Activated CD8-positive, alpha-beta T cell treated with anti-CD3 and anti-CD28 coated beads, Interleukin-2, amount 10 ng/mL, durations not matched to agents 7 days and 5 days (primary cell): ENCODE data around the gene ITPK1. TPM values are rescaled to one million over a fixed set of nuclear protein-coding genes. Genes with fewer than 3 reads are reported as not detected.

Experiments used
- ATAC-seq: fragments of 150-1000 bp; cut with Tn5 transposase; one replicate; pipeline ENCODE4 v1.10.0; 2021; ENCODE audit warnings: moderate library complexity
- CTCF ChIA-PET: fragments of 350-600 bp; sonication (Branson Sonifier 250); formaldehyde crosslinking; loops from one replicate; lab custom pipeline; 2021; ENCODE audit warnings: antibody characterized with exemption; lab: Charles Lee
- POLR2A ChIA-PET: fragments of 350-600 bp; sonication (Branson Sonifier 250); formaldehyde crosslinking; loops from one replicate; lab custom pipeline; 2021; ENCODE audit warnings: antibody characterized with exemption; lab: Charles Lee
- DNase-seq: peaks from one replicate; pipeline ENCODE4 v3.0.0-alpha.2; 2020
- H3K27ac Mint-ChIP-seq: one replicate; pipeline ENCODE4 v1.8.0; 2021; ENCODE audit warnings: mild to moderate bottlenecking, mixed read lengths
- H3K27me3 Mint-ChIP-seq: one replicate; pipeline ENCODE4 v1.8.0; 2021; ENCODE audit warnings: low read depth, mixed read lengths
- H3K36me3 Mint-ChIP-seq: one replicate; pipeline ENCODE4 v1.8.0; 2021; ENCODE audit warnings: low read depth, mixed read lengths
- H3K4me1 Mint-ChIP-seq: one replicate; pipeline ENCODE4 v1.8.0; 2021; ENCODE audit warnings: low read depth, mixed read lengths
- H3K4me3 Mint-ChIP-seq: one replicate; pipeline ENCODE4 v1.8.0; 2021; ENCODE audit warnings: mild to moderate bottlenecking, mixed read lengths
- H3K9me3 Mint-ChIP-seq: one replicate; pipeline ENCODE4 v1.8.0; 2022; ENCODE audit warnings: mixed read lengths; ENCODE audit not compliant: insufficient read depth
- total RNA-seq, 2 experiments: library from RNA; stranded (reverse); gene quantifications; one replicate each; pipeline ENCODE4 v1.2.3, GENCODE V29; 2021

The ITPK1 gene
- total RNA-seq, 2 experiments from 2014 or later: 103 to 107 TPM

DNA sequence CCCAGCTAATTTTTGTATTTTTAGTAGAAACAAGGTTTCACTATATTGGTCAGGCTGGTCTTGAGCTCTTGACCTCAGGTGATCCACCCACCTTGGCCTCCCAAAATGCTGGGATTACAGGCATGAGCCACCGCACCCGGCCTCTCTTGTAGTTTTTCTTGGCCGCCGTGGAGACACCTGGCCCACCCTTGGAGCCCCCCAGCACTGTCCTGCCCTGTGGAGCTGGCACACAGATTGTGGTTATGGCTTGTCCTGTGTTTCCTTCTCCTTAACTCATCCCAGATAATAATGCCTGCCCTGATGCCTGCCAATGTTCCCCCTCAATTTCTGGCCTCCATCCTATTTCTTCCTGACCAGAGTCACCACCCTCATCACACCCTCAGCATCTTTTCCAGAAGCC is 134.9 kb downstream of the ITPK1 start:
- ATAC-seq: no peak
- Mint-ChIP-seq H3K27ac (no peak overlapping the region), H3K4me3 (no peak overlapping the region), H3K27me3 (no peaks in the 10 kb centered on the region), H3K36me3 (peaks cover 89% of the 10 kb centered on the region), H3K4me1 (peaks cover 3% of the 10 kb centered on the region), H3K9me3 (peaks cover 11% of the 10 kb centered on the region)
- no peak for DNase-seq
- POLR2A ChIA-PET: no interaction called here
- CTCF ChIA-PET: no interaction called here

DNA sequence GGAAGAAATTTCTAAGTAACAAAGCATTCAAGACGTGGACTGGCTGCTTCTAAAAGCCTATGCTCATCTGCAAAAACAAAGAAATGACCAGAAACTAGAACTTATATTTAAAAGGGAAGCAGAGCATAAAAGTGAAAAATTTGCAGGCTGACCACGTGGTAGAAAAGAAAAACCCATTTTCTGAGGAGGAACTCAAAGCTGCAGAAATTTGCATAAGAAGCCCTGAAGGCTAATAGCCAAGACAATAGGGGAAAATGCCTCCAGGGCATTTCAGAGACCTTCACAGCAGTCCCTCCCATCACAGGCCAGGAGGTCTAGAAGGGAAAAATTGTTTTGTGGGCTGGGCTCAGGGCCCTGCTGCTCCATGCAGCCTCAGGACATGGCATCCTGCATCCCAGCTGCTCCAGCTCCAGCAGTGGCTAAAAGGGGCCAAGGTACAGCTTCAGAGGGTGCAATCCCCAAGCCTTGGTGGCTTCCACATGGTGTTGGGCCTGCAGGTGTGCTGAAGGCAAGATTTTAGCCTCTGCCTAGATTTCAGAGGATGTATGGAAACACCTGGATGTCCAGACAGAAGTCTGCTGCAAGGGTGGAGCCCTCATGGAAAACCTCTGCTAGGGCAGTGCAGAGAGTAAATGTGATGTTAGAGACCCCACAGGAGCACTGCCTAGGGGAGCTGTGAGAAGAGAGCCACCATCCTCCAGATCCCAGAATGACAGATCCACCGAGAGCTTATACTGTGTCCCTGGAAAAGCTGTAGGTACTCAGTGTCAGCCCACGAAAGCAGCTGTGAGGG is 137.3 kb downstream of the ITPK1 start:
- Mint-ChIP-seq H3K4me1 (peaks cover 3% of the 10 kb centered on the region), H3K27me3 (no peaks in the 10 kb centered on the region), H3K4me3 (no peak overlapping the region), H3K27ac (no peak overlapping the region), H3K9me3 (peaks cover 15% of the 10 kb centered on the region), H3K36me3 (peaks cover 92% of the 10 kb centered on the region)
- CTCF ChIA-PET: no interaction called here
- DNase-seq (no peak), ATAC-seq (no peak)
- POLR2A ChIA-PET: no interaction called here

DNA sequence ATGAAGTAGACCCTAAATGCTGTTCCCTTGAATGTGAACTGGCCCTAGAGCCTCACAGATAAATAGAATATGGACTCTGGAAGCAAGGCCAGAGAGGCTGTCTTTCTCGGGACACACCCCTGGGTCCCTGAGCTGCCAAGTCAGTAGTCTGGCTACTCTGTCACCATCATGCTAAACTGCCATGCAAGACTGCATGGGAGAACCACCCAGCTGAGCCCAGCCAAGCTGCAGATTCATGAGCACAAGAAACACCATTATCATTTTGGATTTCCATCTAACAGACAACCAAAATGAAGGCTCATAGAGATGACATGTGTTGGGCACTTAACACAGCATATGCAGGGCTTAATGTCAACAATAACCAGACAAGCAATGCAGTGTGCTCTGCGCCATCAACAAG is 139.5 kb downstream of the ITPK1 start:
- ATAC-seq (no peak), DNase-seq (no peak)
- ChIA-PET POLR2A (no interaction called here), CTCF (no interaction called here)
- Mint-ChIP-seq H3K27me3 (no peaks in the 10 kb centered on the region), H3K4me1 (no peaks in the 10 kb centered on the region), H3K9me3 (peaks cover 15% of the 10 kb centered on the region), H3K27ac (no peak overlapping the region), H3K4me3 (no peak overlapping the region), H3K36me3 (peaks cover 81% of the 10 kb centered on the region)

DNA sequence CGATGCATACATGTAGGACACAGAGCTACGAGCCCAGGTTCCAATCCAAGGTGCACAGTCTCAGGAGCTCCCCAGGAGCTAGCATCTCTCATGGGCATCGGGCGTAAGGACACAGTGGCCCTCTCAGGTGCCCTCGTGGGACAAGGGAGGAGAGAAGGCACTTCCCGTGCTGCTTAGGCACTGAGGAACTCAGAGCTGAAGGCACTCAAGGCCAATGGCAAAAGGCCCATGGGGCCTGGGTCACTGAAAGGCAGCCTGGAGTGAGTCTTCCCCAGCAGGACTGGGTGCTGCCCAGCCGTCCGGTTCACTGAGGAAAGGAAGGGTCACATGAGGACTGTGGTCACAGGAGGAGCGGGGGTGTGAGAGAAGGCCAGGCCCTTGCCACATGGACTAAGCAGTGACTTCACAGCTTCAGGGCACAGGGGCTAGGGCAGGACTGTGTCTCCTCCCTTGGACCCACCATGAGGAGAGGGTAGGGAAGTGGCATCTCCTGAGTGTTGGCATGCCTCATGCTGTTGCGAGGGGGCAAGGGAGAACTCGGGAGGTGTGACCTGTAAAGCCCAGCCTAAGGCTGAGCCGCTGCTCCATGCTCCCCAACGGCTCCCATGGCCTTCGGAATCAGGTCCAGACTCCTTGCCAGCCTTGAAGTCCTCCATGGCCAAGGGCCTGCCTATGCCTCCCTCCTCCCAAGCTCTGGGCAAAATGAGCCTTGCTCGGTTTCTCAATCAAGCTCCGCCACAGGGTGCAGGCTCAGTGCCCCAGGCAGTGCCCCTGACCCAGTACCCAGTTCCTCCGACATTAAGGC is 141.0 kb downstream of the ITPK1 start:
- no peak overlapping the region for H3K4me3 Mint-ChIP-seq
- ChIA-PET POLR2A (no interaction called here), CTCF (interaction anchor here (1.1 kb wide), 1 partner anchor 23 kb away, joined by 3 read pairs; no protein-coding TSS in a partner anchor)
- ATAC-seq: no peak
- no peaks in the 10 kb centered on the region for H3K27me3 Mint-ChIP-seq
- no peak for DNase-seq
- H3K36me3 Mint-ChIP-seq: peaks cover 67% of the 10 kb centered on the region
- H3K27ac Mint-ChIP-seq: no peak overlapping the region
- H3K4me1 Mint-ChIP-seq: no peaks in the 10 kb centered on the region
- H3K9me3 Mint-ChIP-seq: peaks cover 15% of the 10 kb centered on the region

DNA sequence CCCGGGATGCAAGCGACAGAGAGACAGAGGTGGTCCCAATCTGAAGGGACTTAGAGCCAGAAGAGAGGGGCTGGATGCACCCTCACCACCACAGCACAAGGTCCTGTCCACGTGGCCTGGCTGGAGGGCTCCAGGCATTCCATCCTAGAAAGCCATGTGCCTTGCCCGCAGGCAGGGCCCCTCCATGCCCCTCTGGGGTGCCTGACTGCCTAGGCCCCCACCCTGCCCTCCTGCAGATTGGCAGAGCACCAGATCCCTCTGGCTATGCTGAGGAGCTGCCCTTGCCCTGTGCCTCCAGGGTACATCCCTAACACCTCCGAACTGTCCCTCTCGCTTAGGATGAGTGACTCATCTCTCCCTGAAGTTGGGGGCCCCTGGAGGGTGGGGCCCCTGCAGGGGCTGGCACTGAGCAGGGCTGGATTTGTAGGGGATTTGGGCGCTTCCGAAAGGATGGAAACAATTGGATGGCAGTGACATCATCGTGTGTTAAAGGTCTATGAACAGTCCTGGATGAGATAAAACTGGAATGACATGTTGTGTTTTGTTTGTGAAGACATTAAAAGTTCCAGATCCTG is 141.8 kb downstream of the ITPK1 start:
- Mint-ChIP-seq H3K27ac (no peak overlapping the region), H3K9me3 (peaks cover 15% of the 10 kb centered on the region), H3K36me3 (peaks cover 60% of the 10 kb centered on the region), H3K4me1 (no peaks in the 10 kb centered on the region), H3K4me3 (no peak overlapping the region), H3K27me3 (no peaks in the 10 kb centered on the region)
- no peak for DNase-seq
- CTCF ChIA-PET: no interaction called here
- POLR2A ChIA-PET: no interaction called here
- ATAC-seq: no peak

DNA sequence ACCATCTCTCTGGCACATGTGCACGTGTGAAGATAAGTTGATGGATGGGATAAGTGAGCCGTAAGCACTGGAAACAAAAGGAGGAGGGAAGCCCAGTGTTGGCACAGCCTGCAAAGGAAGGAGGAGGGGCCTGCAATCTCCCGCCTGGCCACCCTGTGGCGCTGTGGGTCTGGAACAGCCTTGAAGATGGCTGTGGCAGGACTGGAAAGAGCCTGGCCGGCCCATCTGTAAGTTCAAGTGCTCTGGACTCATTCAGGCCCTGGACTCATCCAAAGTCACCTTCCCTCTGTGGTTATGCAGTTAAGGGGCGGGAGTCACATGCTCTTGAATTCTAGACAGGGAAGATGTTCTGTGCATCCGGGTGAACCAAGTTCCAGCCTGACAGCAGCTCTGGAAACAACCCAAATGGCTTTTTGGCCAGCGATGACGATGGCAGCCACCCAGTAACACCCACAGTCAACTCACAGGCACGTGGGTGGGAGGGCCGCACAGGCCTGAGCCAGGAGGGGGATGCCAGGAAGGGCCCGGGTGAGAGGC is 142.4 kb downstream of the ITPK1 start:
- no peak overlapping the region for H3K27ac Mint-ChIP-seq
- no peaks in the 10 kb centered on the region for H3K4me1 Mint-ChIP-seq
- no peak for ATAC-seq
- no peak overlapping the region for H3K4me3 Mint-ChIP-seq
- no peaks in the 10 kb centered on the region for H3K27me3 Mint-ChIP-seq
- POLR2A ChIA-PET: no interaction called here
- CTCF ChIA-PET: no interaction called here
- peak; percentile 52 for DNase-seq
- peaks cover 15% of the 10 kb centered on the region for H3K9me3 Mint-ChIP-seq
- H3K36me3 Mint-ChIP-seq: peaks cover 56% of the 10 kb centered on the region

DNA sequence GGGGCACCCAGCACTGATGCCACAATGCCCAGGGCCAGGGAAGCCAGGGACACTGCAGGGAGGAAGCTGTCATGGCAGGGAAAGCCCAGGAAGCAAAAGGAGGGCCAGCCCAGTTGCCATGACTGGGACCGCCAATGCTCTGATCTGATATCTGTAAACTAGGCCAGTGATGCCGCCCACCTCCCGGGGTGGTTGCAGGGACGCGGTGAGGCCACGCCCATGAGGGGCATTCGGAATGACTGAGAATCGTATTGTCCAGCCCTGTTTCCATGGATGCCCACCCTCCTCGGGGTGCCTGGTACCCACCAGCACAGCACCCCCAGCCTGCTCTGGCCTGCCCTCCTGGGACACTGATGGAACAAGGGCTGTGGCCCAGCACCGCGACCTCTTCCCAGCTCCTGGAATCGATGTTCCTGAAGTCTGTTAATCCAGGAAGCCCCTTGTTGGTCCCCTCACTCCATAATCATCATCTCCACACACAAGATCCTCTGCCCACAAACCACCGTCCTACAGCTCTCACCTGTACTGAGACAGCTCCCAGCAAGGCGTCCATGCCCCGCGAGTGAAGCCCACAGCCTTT is 144.0 kb downstream of the ITPK1 start:
- ATAC-seq (no peak), DNase-seq (no peak)
- H3K4me3 Mint-ChIP-seq: no peak overlapping the region
- H3K27me3 Mint-ChIP-seq: no peaks in the 10 kb centered on the region
- H3K9me3 Mint-ChIP-seq: peaks cover 11% of the 10 kb centered on the region
- H3K36me3 Mint-ChIP-seq: peaks cover 46% of the 10 kb centered on the region
- CTCF ChIA-PET: no interaction called here
- POLR2A ChIA-PET: no interaction called here
- no peak overlapping the region for H3K27ac Mint-ChIP-seq
- H3K4me1 Mint-ChIP-seq: no peaks in the 10 kb centered on the region

DNA sequence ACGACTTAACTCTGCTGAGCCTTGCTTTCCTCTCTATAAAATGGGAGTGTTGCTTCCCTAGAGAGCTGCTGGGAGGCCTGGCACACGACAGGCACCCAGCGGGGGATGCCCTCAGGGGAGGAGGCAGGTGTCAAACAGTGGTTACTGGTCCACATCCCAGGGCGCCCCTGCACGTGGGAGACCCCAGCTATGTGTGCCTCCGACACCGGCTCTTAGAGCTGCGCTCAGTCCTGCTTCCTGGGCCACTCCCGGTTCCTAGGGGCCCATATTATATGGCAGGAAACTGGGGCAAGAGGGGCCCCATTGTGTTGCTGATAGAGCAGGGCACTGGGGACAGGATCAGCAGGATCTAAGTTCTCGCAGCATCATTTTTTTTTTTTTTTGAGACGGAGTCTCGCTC is 145.5 kb downstream of the ITPK1 start:
- ChIA-PET CTCF (interaction anchor here (0.6 to 1.2 kb wide), 2 partner anchors 143 to 1030 kb away, joined by 3 read pairs; no protein-coding TSS in a partner anchor), POLR2A (no interaction called here)
- no peaks in the 10 kb centered on the region for H3K4me1 Mint-ChIP-seq
- no peak for DNase-seq
- H3K27me3 Mint-ChIP-seq: no peaks in the 10 kb centered on the region
- H3K9me3 Mint-ChIP-seq: no peaks in the 10 kb centered on the region
- peaks cover 32% of the 10 kb centered on the region for H3K36me3 Mint-ChIP-seq
- H3K27ac Mint-ChIP-seq: no peak overlapping the region
- no peak for ATAC-seq
- H3K4me3 Mint-ChIP-seq: no peak overlapping the region

DNA sequence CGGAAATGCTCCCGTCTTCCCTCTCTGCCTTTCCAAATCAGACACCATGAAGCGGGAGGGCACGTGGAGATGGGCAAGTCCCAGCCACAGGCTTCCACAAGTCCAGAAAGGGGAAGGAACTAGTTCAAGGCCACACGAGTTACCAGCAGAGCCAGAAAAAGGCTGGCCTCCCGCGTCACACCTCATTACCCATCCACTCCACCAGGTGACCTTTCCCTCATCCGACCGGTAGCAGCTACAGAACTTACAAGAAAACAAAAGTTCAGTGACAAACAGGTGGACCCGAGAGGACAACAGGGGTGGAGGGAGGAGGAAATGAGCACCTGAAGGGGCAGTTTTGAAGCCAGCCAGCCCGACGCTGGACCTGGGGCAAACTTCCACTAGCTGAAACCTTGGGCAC is 145.9 kb downstream of the ITPK1 start:
- CTCF ChIA-PET: no interaction called here
- H3K9me3 Mint-ChIP-seq: no peaks in the 10 kb centered on the region

DNA sequence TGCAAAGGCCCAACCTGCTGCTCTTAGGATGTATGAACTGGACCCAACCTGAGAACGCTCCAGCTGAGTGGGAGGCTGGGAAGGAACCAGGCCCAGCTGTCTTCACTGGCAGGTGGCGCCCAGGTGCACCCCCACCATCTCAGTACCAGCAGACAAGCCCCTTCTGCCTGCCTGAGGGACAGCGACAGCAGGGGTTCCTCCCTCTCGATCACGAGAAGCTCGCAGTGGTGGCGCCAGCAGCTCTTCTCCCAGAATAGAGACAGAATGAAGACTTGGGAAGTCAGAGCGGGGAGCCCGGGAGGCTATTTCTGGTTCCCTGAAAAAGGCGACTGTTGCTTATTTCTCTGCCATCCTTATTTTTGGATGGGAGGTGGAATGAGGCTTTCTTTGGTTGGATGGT is 146.3 kb downstream of the ITPK1 start:
- no peak overlapping the region for H3K4me3 Mint-ChIP-seq
- DNase-seq: no peak
- H3K27me3 Mint-ChIP-seq: no peaks in the 10 kb centered on the region
- ATAC-seq: no peak
- peaks cover 26% of the 10 kb centered on the region for H3K36me3 Mint-ChIP-seq
- H3K9me3 Mint-ChIP-seq: no peaks in the 10 kb centered on the region
- CTCF ChIA-PET: interaction anchor here (1.1 to 1.2 kb wide), 2 partner anchors 16 to 18 kb away, joined by 3 to 5 read pairs; no protein-coding TSS in a partner anchor
- POLR2A ChIA-PET: interaction anchor here (0.7 kb wide), 1 partner anchor 248 kb away, joined by 3 read pairs; no protein-coding TSS in a partner anchor
- H3K4me1 Mint-ChIP-seq: no peaks in the 10 kb centered on the region
- no peak overlapping the region for H3K27ac Mint-ChIP-seq

More for the DNA sequence above, 145.9 kb downstream of the ITPK1 start:
- DNase-seq (no peak), ATAC-seq (no peak)
- Mint-ChIP-seq H3K27ac (no peak overlapping the region), H3K4me1 (no peaks in the 10 kb centered on the region), H3K27me3 (no peaks in the 10 kb centered on the region), H3K4me3 (no peak overlapping the region), H3K36me3 (peaks cover 29% of the 10 kb centered on the region)
- POLR2A ChIA-PET: no interaction called here

DNA sequence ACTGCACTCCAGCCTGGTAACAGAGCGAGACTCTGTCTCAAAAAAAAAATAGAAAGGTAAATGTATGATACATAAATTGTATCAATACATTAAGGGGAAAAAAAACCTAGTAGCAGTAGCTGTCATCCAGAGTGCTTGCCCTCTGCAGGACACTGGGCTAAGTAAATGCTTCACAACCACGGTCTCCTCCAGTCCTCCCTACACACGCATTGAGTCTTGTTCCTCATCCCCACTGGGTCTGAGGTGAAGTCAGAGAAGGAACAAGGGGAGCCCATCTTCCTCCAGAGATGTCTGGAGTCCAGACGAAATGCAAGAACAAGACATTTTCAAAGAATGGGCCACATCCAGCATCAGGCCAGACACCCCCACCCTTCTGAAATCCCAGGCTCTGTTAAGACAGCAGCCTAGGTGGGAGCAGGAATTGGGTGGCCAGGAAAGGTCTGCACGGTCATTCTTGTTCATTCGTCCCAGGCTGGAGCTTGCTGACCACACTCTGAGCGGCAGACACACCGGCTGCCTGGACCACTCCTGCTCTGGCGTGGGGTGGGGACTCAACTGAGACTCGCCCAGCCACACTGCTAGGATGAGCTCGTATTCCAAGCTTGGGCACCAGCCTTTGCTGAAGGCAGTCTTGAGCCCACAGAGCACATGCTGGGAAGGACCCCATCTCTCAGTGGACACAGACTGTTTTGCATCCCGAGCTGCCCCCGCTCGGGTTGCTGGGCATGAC is 147.3 kb downstream of the ITPK1 start:
- Mint-ChIP-seq H3K27me3 (no peaks in the 10 kb centered on the region), H3K9me3 (no peaks in the 10 kb centered on the region), H3K27ac (no peak overlapping the region), H3K4me3 (no peak overlapping the region), H3K36me3 (peaks cover 21% of the 10 kb centered on the region), H3K4me1 (no peaks in the 10 kb centered on the region)
- ATAC-seq (no peak), DNase-seq (no peak)
- ChIA-PET CTCF (interaction anchor here (1.1 to 1.2 kb wide), 2 partner anchors 15 to 17 kb away, joined by 3 to 5 read pairs; no protein-coding TSS in a partner anchor), POLR2A (interaction anchor here (0.7 to 1.0 kb wide), 2 partner anchors 9 to 249 kb away, joined by 3 to 5 read pairs; no protein-coding TSS in a partner anchor)
